NCI-H774 (cell line): ENCODE measurements around the gene WDR77.

Experiments
- DNase-seq: peaks from one replicate; lab custom pipeline; 2025; lab: John Stamatoyannopoulos, UW

The WDR77 gene

GRCh38 chr1:111469539-111469938 lies 20.5 kb upstream of the WDR77 start:
- DNase-seq, result no peak

- no peak for DNase-seq
These were observed 19.7 kb upstream of the WDR77 start for GRCh38 chr1:111468717-111469100.

DNA sequence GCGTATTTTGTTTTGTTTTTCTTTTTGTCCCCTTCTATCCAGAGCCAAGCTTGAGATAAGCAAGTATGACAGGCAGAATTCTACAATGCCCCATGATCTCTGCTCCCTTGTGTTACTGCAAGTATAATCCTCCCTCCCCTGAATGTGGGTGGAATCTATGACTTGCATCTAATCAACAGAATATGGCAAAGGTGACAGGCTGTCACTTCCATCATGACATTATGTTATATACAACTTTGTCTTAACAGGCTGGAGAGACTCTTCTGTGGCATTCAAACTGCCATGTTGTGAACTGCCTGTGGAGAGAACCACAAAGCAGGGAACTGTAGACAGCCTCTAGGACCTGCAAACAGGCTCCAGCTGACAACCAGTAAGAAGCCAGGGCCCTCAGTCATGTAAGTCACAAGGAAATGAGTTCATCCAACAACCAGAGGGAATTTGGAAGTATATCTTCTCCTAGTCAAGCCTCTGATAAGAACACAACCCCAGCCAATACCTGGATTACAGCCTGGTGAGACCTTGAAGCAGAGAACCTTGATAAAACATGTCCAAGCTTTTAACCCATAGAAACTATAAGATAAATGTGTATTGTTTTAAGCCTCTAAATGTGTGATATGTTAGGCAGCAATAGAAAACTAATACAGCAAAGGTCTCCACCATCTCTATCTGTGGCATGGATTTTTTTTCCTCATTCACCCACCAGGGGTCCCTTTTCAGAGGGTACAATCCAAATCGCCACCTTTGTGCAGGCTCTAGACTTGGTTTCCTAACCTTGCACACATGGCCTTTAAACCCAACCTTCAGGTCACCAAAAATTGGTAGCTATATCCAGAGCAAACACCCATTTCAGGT lies 19.0 kb upstream of the WDR77 start:
- DNase-seq, result no peak

DNA sequence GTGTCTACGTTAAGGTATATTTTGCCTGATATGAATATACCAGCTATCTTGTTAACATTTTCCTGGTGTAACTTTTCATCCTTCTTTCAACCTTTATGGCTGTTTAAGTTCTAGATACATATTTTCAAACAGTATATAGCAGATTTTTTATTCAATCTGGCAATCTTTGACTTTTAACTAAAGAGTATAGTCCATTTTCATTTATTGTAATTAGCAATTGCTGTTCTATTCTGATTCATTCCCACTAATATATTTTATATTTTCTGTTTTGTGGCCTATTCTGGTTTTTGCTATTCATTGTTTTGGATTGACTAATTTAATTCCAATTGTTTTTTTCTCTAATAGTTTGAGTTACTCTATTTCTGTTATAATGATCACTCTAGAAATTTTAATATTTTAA lies 17.4 kb upstream of the WDR77 start:
- DNase-seq, result no peak

DNA sequence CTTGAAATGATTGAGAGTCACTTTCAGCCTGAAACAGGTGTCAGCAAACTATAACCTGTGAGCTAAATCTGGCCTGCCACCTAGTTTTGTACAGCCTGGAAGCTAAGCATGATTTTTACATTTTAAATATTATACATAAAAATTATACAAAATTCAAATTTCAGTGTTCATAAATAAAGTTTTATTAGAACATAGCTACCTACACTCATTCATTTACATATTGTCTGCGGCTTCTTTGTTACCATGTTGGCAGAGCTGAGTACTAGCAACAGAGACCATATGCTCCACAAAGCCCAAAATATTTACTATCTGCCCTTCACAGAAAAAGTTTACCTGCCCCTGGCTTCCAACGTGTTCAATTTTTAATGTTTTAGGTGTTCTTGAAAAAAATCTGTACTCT lies 16.7 kb upstream of the WDR77 start:
- no peak for DNase-seq

GRCh38 chr1:111463029-111463683 lies 14.1 kb upstream of the WDR77 start:
- no peak for DNase-seq

- no peak for DNase-seq
These were observed 13.4 kb upstream of the WDR77 start for GRCh38 chr1:111462370-111463028.

DNA sequence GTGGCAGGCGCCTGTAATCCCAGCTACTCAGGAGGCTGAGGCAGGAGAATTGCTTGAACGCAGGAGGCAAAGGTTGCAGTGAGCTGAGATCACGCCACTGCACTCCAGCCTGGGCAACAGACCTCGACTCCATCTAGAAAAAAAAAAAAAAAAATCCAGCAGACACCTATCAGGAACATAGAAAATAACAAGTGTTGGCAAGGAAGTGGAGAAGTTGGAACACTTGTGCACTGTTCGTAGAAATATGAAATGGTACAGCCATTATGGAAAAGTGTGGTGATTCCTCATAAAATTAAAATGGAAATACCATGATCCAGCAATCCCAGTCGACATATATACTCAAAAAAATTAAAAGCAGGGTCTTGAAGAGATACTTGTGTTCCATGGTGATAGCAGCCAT lies 12.7 kb upstream of the WDR77 start:
- DNase-seq, result no peak

DNA sequence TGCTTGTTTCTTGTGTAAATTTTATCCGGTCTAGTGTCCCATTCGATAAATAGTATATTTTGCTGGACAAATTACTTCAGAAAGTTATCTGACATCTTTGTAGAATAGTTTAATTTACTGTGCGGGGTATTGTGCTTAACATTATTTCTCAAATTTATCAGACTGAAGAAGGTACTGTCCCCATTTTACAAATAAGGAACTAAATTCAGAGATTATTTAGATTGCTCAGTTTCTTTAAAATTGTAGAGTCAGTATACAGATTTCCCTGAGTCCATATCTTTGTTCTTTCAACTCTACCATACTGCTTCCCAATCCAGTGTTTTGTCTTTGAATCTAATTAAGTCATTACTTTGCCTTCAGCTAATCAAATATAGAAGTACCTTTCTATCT lies 6.6 kb upstream of the WDR77 start:
- DNase-seq, result no peak

- no peak for DNase-seq
These were observed 6.0 kb upstream of the WDR77 start for GRCh38 chr1:111454859-111455641.

GRCh38 chr1:111453706-111454105 lies 4.7 kb upstream of the WDR77 start:
- no peak for DNase-seq

- DNase-seq, result no peak
These were observed 3.5 kb upstream of the WDR77 start for GRCh38 chr1:111452581-111452980.

DNA sequence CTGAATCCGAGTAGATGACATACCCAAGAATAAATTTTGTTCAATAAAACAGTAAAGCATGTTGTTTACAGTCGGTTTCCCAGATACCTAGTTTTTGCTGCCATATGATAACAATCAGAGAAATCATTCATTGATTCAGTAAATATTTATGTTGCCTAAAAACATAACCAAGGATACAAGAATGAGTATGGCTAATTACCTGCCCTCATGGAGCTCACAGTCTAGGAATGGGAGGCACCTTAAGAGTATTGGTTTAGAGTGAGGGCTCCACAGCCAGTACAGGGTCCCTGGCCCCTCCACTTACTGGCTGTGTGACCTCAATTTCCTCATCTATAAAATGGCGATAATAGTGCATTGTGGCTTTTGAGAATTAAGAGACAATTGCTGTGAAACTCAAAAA lies 1.1 kb upstream of the WDR77 start:
- no peak for DNase-seq

DNA sequence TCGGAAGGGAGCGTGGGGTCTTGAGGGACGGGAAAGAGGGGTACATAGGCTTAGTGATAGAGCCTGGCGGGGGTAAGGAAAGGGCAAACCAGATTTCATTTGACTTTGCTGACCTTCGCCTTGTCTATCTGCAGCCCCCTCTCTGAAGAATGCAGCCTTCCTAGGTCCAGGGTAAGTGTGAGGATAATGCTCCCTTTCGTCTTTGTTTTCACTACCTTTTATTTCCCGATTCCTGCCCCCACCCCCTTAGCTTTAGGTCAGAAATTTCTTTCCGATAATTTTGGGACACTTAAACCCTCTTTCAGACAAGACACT lies 604 bp upstream of the WDR77 start:
- no peak for DNase-seq

DNA sequence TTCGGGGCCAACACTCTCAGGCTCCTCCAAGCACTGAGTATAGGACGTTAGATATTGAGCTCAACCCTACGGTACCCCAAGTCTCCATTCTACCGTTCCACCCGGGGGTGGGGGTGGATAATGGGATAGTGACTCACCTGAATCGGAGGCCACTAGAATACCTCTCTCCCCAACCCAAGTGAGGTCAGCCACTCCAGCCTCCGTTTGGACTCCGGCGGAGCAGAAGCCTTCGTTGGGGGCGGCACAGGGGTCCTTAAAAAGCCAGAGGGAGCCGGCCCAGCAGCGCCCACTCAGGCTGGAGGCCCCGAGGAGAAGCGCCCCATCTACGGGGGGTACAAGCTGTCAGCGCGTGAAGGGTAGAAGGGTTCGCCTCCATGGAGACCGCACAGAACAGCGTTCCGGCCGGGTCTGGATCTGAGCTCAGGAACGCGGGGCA lies 556 bp downstream of the WDR77 start:
- no peak for DNase-seq

GRCh38 chr1:111446967-111447892 lies 1.8 kb downstream of the WDR77 start:
- no peak for DNase-seq

DNA sequence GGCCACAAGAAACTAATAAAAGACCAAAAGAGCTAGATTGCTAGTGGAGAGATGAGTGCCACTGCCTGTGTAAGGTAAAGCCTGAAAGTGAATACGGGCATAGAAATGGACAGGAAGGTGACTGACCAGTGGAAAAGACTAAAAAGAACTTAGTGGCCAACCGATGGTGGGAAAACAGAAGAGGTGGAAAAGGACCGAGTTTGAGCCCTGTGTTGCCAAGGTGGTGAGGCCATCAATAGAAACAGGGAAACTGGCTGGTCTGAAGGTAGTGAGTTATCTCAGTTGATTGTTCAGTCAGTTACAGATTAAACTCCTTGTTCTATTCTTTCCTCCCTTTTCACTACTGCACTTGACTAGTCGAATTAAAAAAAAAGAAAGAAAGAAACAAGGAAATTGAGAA lies 2.5 kb downstream of the WDR77 start:
- no peak for DNase-seq

- DNase-seq, result no peak
These were observed 5.0 kb downstream of the WDR77 start for GRCh38 chr1:111444031-111444430.

DNA sequence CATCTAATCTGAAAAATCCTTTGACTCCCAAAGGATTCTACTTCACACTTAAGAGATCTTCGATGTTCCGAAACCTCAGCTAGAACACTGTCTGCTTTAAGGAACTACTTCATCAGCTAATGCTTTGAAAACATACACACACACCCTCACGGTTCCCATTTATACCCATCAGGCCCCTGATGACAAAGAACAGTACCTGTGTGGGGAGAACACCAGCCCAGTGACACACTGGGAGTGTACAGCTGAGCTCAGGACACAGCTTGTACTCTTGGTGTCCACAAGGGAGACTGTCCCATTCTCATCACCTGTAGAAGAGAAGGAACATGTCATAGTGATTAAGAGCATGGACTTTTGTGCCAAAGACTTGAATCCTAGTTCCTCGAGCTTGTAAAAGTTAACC lies 6.6 kb downstream of the WDR77 start:
- DNase-seq, result no peak

DNA sequence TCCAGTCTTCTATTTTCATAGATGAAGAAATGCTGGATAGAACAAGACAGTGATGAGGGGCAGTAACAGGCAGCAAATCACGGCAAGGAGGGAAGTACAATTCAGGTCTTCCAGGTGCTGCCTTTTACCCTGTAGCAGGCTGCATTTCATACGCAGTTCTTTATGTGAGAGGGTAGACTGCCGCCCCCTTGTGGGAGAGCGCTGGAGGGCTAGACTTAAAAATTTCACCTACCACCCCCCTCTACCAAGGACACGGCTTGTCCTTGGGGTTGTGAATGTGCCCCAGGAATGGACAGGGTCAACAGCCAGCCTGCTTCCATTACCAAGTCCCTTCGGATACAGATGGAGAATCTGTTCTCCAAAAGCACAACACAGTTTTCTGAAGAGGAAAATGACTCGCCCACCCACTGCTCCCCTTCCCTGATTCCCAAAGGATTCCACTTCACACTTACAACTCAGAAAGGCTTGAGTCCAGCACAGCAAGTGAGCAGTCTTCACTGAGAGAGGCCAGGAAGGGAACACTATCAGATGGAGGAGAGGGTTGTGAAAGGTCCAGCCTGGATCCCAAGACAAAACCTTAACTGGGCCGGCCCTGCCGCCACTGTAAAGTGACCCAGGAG lies 7.4 kb downstream of the WDR77 start:
- no peak for DNase-seq
